ENCODE data around the gene COL11A1. TPM values are rescaled to one million over a fixed set of nuclear protein-coding genes. Genes with fewer than 3 reads are reported as not detected.

The COL11A1 gene
- total RNA-seq = 0.34 and 5.0 TPM in 2 replicates

DNA sequence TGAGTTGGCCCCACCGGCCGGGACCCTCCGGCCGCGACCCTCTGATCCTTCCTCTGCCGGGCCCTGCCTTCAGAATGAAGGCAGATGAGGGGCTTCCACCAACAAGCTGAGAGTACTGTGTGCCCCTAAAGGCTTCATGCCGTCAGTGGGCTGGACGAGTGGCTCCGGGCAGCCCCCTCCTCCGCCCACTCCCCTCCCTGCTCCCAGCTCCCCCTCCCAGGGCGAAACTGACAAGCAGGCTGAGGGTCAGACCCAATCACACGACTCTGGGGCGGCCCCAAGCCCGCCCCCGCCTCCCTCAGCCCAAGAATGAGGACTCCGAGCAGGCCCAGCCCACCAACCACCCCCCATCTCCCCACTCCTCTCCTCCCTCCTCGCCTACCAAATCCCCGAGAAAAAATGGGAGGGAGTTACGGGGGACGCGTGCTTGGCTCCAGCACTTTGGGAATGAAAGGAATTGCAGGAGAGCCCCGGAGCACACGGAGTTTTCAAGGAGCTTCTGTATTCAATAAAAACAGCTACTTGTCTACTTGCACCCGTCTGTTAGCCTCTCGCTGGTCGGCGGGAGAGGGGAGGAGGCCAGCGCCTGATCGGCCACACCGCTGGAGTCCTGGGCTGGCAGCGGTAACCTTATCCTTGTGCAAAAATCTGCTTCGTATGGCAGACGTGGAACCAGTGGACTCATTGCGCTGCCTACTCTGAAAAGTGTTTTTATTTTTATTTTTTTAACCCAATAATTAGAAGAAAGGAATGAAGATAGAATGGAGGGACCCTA, at the start of gene COL11A1:
TSS of gene COL11A1 (minus strand) at position 147 of the 775 bp plus-strand sequence. CDS start 344 bp downstream, outside the sequence.

Measured in bronchial smooth muscle cell (primary cell).